HG03520 (cell line): Measurements from ENCODE around the gene AHNAK2.
"Not testable (repeated sequence)": the region's sequence is repeated elsewhere in the genome, so short reads cannot be mapped to it uniquely, and the experiment has no call there.

ENCODE experiments used
- ATAC-seq: cut with Tn5 transposase; IDR thresholded peaks from one replicate; pipeline ENCODE4 v1.9.1; 2021; ENCODE audit warnings: mild to moderate bottlenecking, moderate library complexity; ENCODE audit not compliant: unreplicated experiment

Gene AHNAK2

GRCh38 chr14:104977681-104978653 is at the start of gene AHNAK2:
Gene AHNAK2 (minus strand): TSS chr14:104978374. CDS start chr14:104978237, 137 bp downstream.
- ATAC-seq: no peak

GRCh38 chr14:105027718-105028117 is 49.5 kb upstream of the AHNAK2 start:
- ATAC-seq: not testable (repeated sequence)

DNA sequence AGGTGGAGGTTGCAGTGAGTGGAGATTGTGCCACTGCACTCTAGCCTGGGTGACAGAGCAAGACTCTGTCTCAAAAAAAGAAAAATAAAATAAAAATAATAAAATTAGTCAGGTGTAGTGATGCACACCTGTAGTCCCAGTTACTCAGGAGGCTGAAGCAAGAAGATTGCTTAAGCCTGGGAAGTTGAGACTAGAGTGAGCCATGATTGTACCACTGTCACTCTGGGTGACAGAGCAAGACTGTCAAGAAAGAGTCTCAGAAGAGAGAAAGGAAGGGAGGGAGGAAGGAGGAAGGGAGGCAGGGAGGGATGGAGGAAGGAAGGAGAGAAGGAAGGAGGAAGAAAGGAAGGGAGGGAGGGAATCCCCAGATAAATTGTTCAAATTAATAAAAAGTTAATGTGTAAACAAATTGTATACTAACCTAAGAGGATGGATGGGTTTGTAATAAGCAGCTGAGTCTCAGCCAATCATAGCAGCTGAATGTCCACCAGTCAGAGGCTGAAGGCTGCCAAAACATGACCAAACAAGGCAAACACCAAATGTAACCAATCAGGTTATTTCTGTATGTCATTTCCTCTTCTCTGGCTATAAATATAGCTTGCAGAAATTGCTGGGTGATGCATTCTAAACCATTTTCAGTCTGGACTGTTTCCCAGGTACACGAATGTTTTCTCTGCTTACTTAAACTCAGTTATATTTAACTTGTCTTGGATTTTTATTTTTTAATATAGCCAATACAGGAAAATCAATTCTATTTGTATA is 48.8 kb upstream of the AHNAK2 start:
- no peak for ATAC-seq

- ATAC-seq: peak; percentile 35
Observed at GRCh38 chr14:105026033-105026785, 48.0 kb upstream of the AHNAK2 start.

DNA sequence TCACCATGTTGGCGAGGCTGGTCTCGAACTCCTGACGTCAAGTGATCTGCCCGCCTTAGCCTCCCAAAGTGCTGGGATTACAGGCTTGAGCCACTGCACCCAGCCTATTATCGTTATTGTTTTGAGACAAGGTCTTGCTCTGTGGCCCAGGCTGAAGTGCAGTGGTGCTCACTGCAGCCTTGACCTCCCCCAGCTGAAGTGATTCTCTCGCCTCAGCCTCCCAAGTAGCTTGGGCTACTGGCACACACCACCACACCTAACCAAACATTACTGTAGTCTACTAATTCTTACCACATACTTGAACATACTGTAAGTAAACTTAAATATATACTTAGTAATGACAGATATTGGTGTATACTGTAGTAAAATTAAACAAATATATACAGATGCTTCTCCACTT is 47.3 kb upstream of the AHNAK2 start:
- ATAC-seq: no peak

- ATAC-seq: no peak
Observed at GRCh38 chr14:105023791-105024480, 45.8 kb upstream of the AHNAK2 start.

DNA sequence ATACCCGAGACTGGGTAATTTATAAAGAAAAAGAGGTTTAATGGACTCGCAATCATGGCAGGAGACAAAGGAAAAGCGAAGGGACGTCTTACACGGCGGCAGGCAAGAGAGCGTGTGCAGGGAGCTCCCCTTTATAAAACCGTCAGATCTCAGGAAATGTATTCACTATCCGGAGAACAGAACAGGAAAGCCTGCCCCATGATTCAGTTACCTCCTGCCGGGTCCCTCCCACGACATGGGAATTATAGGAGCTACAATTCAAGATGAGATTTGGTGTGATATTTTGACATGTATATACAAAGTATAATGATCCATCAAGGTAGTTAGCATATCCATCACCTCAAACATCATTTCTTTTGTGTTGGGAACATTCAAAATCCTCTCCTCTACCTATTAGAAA is 45.0 kb upstream of the AHNAK2 start:
- ATAC-seq: no peak

DNA sequence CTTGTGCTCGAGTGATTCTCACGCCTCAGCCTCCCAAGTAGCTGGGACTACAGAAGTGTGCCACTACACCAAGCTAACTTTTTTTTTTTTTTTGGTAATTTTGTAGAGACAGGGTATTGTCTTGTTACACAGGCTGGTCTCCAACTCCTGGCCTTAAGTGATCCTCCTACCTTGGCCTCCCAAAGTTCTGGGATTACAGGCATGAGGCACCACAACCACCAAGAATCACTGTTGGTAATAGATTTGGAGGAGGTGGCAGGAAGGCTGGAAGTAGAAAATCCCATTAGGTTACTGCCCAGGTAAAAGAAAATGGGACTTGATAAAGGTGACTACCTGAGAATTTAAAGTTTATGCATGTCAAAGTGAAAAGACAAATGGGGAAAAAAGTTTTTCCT is 44.1 kb upstream of the AHNAK2 start:
- ATAC-seq: no peak

GRCh38 chr14:105021656-105022275 is 43.6 kb upstream of the AHNAK2 start:
- ATAC-seq: no peak

DNA sequence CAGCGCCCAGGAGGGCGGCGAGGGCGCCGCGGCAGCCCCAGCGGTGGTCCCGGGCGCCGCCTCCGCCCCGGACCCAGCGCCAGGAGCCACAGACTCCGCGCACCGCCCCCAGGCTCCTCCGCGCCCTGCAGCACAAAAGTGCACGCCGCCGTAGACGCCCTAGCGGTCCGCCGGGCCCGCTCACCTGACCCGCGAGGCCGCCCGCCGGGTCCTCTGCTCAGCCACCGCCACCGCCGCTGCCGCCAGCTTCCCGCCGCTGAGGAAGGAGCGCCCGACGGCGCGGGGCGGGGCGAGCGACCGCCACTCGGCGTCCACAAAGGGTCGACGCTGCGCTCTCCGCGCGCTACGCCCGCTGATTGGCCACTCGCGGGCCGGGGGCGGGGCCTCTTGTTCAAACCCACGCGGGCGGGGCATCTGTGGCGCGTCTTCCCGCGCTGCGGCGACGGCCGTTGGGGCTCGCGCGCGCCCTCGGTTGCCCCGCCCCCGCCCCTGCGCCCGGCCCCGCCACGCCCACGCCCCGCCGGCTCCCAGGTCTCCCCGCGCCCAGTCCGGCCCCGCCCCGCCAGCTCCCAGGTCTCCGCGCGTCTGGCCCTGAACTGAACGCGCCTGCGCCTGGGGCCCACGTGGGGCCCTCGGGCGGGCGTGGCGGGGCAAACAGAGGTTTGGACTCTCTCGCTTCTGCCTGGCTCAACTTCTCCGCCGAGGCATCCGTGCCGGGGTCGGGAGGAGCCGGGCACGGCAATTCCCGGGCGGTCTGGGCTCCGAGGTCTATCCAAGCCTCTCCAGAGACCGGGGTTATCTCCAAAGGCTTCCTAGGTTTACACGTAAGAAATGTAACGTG is 42.9 kb upstream of the AHNAK2 start, which contains the start of gene CDCA4:
Gene CDCA4, minus strand, starts transcription at position 269 of the 841 bp plus-strand sequence. CDS start 9,154 bp downstream, outside the sequence.
- ATAC-seq: peak; percentile 68

- peak; percentile 13 for ATAC-seq
Observed at GRCh38 chr14:105019861-105020814, 42.0 kb upstream of the AHNAK2 start.

DNA sequence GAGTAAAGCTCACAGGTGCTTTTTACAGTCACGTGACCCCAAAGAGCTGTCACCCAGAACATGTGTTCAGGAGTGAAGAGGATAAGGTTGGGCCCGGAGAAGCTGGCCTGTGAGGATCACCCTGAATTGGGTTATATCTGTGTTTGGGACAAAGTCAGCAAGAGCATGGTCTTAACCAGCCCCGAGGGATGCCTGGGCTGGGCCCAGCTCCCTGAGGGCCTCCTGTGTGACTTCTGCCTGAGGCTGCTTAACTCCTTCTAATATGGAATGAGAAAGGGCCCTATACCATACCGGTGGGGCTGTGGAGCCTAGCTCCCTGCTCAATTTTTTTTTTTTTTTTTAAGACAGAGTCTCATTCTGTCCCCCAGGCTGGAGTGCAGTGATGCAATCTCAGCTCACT is 40.2 kb upstream of the AHNAK2 start:
- ATAC-seq: no peak

- ATAC-seq: no peak
Observed at GRCh38 chr14:105015905-105016304, 37.7 kb upstream of the AHNAK2 start.

GRCh38 chr14:105015242-105015641 is 37.1 kb upstream of the AHNAK2 start:
- ATAC-seq: no peak

- ATAC-seq: no peak
Observed at GRCh38 chr14:105014631-105015030, 36.5 kb upstream of the AHNAK2 start.

DNA sequence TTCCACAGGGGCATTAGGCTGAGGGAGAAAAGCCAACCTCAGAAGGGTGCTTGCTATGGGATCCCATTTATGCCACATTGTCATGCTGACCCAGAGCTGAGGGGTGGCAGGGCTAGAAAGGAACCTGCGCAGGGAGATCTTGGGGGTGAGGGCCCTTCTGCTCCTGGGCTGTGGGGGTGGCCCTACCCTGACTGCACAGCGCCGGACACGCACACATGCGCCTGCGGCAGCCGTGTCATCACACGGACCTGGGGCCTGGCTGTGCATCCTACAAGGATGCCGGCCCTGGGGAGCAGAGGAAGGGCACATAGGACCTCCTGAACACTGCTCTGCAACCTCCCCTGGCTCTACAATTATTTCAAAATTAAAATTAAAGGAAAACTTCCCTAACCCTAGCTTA is 35.9 kb upstream of the AHNAK2 start:
- no peak for ATAC-seq

DNA sequence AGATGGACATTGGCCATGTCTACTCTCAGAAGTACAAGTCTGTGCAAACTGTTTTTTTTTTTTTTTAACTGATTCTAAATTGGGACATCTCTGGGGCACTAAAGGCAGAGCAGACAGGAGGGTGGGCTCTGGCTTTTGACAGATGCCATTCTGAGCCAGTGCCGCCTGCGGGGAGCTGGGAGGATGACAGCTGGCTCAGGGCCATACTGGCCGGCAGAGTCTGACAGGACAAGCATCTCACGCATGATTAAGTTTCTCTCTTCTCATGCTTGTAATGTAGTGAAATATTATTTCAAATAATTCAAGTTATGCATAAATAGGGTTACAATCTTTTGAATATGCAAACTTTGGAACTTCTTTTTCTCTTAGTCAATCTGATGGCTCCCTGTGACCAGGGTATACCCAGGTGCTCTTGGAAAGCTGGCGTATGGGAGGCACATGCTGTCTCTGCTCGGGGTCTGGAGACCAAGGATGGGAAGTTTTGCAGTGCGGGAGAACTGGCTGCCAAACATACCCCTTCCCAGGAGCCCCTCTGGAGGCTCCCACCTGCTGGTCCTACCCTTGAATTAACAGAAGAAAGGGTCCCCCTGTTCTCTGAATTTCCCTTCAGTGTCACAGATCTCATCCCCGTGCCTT is 35.1 kb upstream of the AHNAK2 start:
- no peak for ATAC-seq
